Panc1 (cell line): ENCODE results near the gene CCL15. TPM values are rescaled to one million over a fixed set of nuclear protein-coding genes. Genes with fewer than 3 reads are reported as not detected.
"Not testable (repeated sequence)": the region's sequence is repeated elsewhere in the genome, so short reads cannot be mapped to it uniquely, and the experiment has no call there.

Experiments
- ATAC-seq: fragments of 200-7000 bp; cut with Tn5 transposase; 2 replicates; pipeline ENCODE4 v1.9.1; 2020; ENCODE audit warnings: mild to moderate bottlenecking, moderate library complexity
- BruUV-seq: library from RNA; stranded (reverse); fragments of 400-500 nt; replicated peaks from 2 replicates; lab custom pipeline; 2021; lab: Mats Ljungman, UMichigan
- CTCF ChIA-PET: fragments of 300-600 bp; sonication (Branson Sonifier 250); formaldehyde crosslinking; loops from one replicate; lab custom pipeline; 2022; ENCODE audit warnings: antibody characterized with exemption; lab: Charles Lee
- POLR2A ChIA-PET: fragments of 300-600 bp; sonication (Branson Sonifier 250); formaldehyde crosslinking; loops from one replicate; lab custom pipeline; 2022; ENCODE audit warnings: antibody characterized with exemption; lab: Charles Lee
- DNase-seq: peaks from one replicate; pipeline ENCODE4 v3.0.0-alpha.2; 2010; ENCODE audit warnings: low read depth, low spot score
- H3K27ac ChIP-seq: 2 replicates; pipeline ENCODE4 v1.5.1; 2011; ENCODE audit warnings: mild to moderate bottlenecking, low read length, inconsistent platforms
- H3K27me3 ChIP-seq: fragments of 200-500 bp; sonication (Bioruptor generic); 2 replicates; pipeline ENCODE4 v1.6.0; 2014; ENCODE audit warnings: low read length, inconsistent platforms; ENCODE audit not compliant: control insufficient read depth, insufficient read depth
- H3K36me3 ChIP-seq: fragments of 200-500 bp; sonication (Bioruptor generic); 2 replicates; pipeline ENCODE4 v1.5.1; 2014; ENCODE audit warnings: inconsistent platforms, mild to moderate bottlenecking, low read length, moderate library complexity; ENCODE audit not compliant: control insufficient read depth, insufficient read depth
- H3K4me1 ChIP-seq: 2 replicates; pipeline ENCODE4 v1.5.1; 2011; ENCODE audit warnings: inconsistent platforms, mild to moderate bottlenecking, low read length, moderate library complexity; ENCODE audit not compliant: control insufficient read depth, insufficient read depth
- H3K4me3 ChIP-seq, 2 experiments: 2 replicates each; pipeline ENCODE4 v1.5.1; 2011 to 2012; ENCODE audit warnings: low read depth in 2 of 2, low read length in 2 of 2, mild to moderate bottlenecking in 2 of 2, inconsistent platforms in 1 of 2, moderate library complexity in 1 of 2
- H3K9me3 ChIP-seq: fragments of 200-500 bp; sonication (Bioruptor generic); 2 replicates; pipeline ENCODE4 v1.5.1; 2014; ENCODE audit warnings: low read depth, mild to moderate bottlenecking, inconsistent platforms, low read length, moderate library complexity; ENCODE audit not compliant: control insufficient read depth, insufficient read depth
- POLR2AphosphoS5 ChIP-seq: IDR thresholded peaks from 2 replicates; pipeline ENCODE4 v1.6.1; 2012; ENCODE audit warnings: mild to moderate bottlenecking, low read depth, low read length, moderate library complexity
- SIN3A ChIP-seq: IDR thresholded peaks from 2 replicates; pipeline ENCODE4 v1.6.1; 2012; ENCODE audit warnings: low read depth, mild to moderate bottlenecking, low read length, moderate library complexity, borderline replicate concordance; ENCODE audit not compliant: insufficient read depth
- TCF7L2 ChIP-seq: IDR thresholded peaks from 2 replicates; pipeline ENCODE4 v1.6.1; 2011; ENCODE audit warnings: mild to moderate bottlenecking, low read depth, low read length, inconsistent platforms
- in situ Hi-C: cut with HindIII; loops from 2 replicates; pipeline ENCODE4 v1.10.0; 2016; ENCODE audit warnings: low sequenced_read_pairs, low pct_unique_long_range_greater_than_20kb
- intact Hi-C: fragments of 100-400 bp; cut with micrococcal nuclease; formaldehyde crosslinking; loops from one replicate; pipeline ENCODE4 v1.10.0; 2022; ENCODE audit not compliant: unreplicated experiment
- total RNA-seq: library from RNA; stranded (reverse); gene quantifications from one replicate; pipeline ENCODE4 v1.2.1, GENCODE V29; 2021; ENCODE audit not compliant: unreplicated experiment
- TF ChIP-seq, protein P1 (sequence below): fragments of 450-650 bp; IDR thresholded peaks from 2 replicates; pipeline ENCODE4 v1.5.1; 2017; ENCODE audit warnings: mild to moderate bottlenecking
- TF ChIP-seq, protein P2 (sequence below), 2 experiments: IDR thresholded peaks; 2 replicates each; pipeline ENCODE4 v1.6.1; 2011 to 2012; ENCODE audit warnings: low read depth in 2 of 2, control low read depth in 1 of 2, low read length in 1 of 2, mild to moderate bottlenecking in 1 of 2, moderate library complexity in 1 of 2; ENCODE audit not compliant: insufficient read depth in 1 of 2

CCL15 gene
- total RNA-seq, 1 experiment from 2014 or later, result not detected

DNA sequence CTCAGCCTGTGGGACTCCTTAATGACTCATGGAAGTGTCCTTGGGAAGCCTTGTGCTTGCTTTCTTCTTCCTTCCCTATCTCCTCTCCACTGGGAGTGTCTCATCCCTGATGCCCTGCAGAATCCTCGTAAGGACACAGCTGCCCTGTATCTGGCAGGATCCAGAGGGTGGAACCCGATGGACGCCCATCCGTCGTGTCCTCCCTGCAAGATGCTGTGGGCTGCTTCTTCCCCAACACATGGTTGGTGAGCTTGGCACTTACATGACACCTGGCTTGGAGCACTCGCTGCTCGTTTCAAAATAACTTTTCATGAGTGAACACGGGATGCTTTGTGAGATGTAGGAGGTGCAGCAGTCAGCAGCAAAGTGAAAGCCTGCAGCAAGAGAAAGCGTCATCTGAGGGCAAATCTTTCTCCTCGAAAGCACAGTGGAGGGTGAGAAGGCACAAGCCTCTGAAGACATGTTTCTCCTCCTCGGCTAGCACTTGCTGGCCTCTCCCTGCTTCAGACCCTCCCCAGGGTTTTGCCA, 3.3 kb downstream of the CCL15 start:
- TF ChIP-seq, protein P1, sequence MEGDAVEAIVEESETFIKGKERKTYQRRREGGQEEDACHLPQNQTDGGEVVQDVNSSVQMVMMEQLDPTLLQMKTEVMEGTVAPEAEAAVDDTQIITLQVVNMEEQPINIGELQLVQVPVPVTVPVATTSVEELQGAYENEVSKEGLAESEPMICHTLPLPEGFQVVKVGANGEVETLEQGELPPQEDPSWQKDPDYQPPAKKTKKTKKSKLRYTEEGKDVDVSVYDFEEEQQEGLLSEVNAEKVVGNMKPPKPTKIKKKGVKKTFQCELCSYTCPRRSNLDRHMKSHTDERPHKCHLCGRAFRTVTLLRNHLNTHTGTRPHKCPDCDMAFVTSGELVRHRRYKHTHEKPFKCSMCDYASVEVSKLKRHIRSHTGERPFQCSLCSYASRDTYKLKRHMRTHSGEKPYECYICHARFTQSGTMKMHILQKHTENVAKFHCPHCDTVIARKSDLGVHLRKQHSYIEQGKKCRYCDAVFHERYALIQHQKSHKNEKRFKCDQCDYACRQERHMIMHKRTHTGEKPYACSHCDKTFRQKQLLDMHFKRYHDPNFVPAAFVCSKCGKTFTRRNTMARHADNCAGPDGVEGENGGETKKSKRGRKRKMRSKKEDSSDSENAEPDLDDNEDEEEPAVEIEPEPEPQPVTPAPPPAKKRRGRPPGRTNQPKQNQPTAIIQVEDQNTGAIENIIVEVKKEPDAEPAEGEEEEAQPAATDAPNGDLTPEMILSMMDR, result no peak
- TF ChIP-seq SIN3A, result no peak
- no peak for TF ChIP-seq POLR2AphosphoS5
- TF ChIP-seq, protein P2, sequence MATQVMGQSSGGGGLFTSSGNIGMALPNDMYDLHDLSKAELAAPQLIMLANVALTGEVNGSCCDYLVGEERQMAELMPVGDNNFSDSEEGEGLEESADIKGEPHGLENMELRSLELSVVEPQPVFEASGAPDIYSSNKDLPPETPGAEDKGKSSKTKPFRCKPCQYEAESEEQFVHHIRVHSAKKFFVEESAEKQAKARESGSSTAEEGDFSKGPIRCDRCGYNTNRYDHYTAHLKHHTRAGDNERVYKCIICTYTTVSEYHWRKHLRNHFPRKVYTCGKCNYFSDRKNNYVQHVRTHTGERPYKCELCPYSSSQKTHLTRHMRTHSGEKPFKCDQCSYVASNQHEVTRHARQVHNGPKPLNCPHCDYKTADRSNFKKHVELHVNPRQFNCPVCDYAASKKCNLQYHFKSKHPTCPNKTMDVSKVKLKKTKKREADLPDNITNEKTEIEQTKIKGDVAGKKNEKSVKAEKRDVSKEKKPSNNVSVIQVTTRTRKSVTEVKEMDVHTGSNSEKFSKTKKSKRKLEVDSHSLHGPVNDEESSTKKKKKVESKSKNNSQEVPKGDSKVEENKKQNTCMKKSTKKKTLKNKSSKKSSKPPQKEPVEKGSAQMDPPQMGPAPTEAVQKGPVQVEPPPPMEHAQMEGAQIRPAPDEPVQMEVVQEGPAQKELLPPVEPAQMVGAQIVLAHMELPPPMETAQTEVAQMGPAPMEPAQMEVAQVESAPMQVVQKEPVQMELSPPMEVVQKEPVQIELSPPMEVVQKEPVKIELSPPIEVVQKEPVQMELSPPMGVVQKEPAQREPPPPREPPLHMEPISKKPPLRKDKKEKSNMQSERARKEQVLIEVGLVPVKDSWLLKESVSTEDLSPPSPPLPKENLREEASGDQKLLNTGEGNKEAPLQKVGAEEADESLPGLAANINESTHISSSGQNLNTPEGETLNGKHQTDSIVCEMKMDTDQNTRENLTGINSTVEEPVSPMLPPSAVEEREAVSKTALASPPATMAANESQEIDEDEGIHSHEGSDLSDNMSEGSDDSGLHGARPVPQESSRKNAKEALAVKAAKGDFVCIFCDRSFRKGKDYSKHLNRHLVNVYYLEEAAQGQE (IDR thresholded peaks at IDR 0.05; ENCODE audit: insufficient read depth in 1 of 2, low read depth in 2 of 2, low read length in 1 of 2), result no peak
- TF ChIP-seq TCF7L2, result no peak
- Histone ChIP-seq H3K9me3 (no peaks in the 10 kb centered on the region), H3K4me3 (no peak overlapping the region), H3K4me1 (no peaks in the 10 kb centered on the region), H3K36me3 (no peaks in the 10 kb centered on the region), H3K27me3 (no peaks in the 10 kb centered on the region), H3K27ac (no peak overlapping the region)
- ChIA-PET POLR2A (no interaction called here), CTCF (no interaction called here)
- in situ Hi-C loops, result no loop called here
- BruUV-seq, result no TSS peak
- no peak for ATAC-seq
- intact Hi-C loops, result no loop called here
- no peak for DNase-seq

- intact Hi-C loops, H3K4me1 ChIP-seq, ATAC-seq, DNase-seq, BruUV-seq, in situ Hi-C loops, H3K4me3 ChIP-seq, CTCF ChIA-PET, POLR2A ChIA-PET, H3K9me3 ChIP-seq, H3K27me3 ChIP-seq, H3K27ac ChIP-seq, H3K36me3 ChIP-seq: not testable (repeated sequence)
These were observed 6.0 kb downstream of the CCL15 start for GRCh38 chr17:35995346-35995745.

- no peaks in the 10 kb centered on the region for H3K36me3 ChIP-seq
- ChIA-PET POLR2A (interaction anchor here (0.5 kb wide), 1 partner anchor 65 kb away, joined by 3 read pairs; no protein-coding TSS in a partner anchor), CTCF (no interaction called here)
- in situ Hi-C loops, result no loop called here
- BruUV-seq, result no TSS peak
- TF ChIP-seq, protein P2 (IDR thresholded peaks at IDR 0.05; ENCODE audit: insufficient read depth in 1 of 2, low read depth in 2 of 2, low read length in 1 of 2), result no peak
- TF ChIP-seq POLR2AphosphoS5 (no peak), SIN3A (no peak), TCF7L2 (no peak)
- TF ChIP-seq, protein P1, result no peak
- H3K27me3 ChIP-seq, result no peaks in the 10 kb centered on the region; the same call in 1 of the 2 replicates
- H3K4me1 ChIP-seq, result no peaks in the 10 kb centered on the region
- H3K4me3 ChIP-seq, result no peak overlapping the region
- no peak overlapping the region for H3K27ac ChIP-seq
- DNase-seq (no peak), ATAC-seq (no peak)
- intact Hi-C loops, result no loop called here
- H3K9me3 ChIP-seq, result no peaks in the 10 kb centered on the region
These were observed 10.3 kb downstream of the CCL15 start for GRCh38 chr17:35991075-35991474.
